ENCODE data around the gene DAPK2. TPM values are rescaled to one million over a fixed set of nuclear protein-coding genes. Genes with fewer than 3 reads are reported as not detected.

The DAPK2 gene
- polyA plus RNA-seq, 2 of the 4 experiments (the other 2 are of a cell fraction), result 3.1 to 4.8 TPM

DNA sequence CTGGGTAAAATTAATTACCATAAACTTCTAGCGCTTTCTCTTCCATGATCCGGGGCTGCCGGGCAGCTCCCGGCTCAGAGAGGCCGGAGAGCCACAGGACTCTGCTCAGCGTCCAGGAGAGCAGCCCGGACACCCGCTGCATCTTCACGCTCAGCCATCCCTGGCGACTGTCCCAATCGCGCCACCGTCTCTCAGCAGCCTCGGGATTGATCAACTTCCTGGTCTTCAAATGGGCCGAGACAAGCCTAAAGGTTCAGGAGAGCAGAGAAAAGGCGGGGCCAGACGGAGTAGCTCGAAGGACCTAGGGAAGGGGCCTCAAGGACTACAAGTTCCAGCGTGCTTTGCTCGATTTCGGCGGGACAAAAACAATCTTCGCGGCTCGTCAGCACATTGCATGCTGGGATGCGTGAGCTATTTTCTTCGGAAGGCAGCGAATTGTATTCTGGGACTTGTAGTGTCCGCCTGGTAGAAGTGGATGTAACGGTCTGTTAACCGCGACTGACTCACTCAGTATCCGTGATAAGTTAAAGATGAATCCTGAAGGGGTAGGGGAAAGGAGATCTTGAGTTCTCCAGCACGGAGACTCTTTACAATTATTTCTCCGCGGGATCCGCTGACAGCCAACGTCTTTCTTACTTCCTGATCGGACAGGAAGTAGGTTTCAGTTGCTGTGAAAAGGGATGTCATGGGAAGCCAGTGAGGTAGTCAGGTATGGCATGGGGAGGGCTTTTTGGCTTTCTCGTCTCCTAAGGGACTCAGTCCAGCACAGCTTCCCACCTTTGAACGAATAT, 47.5 kb upstream of the DAPK2 start, which contains the start of gene CIAO2A:
CIAO2A (minus strand) TSS at position 212 of the 791 bp plus-strand sequence; CDS start at position 142, 70 bp downstream.
- Histone ChIP-seq H3K4me1 (peaks cover 32% of the 10 kb centered on the region), H3K27ac (peak within 1 kb of the TSS; percentile 85 to 86), H3K4me3 (peak within 1 kb of the TSS; percentile 68), H3K9me3 (no peaks in the 10 kb centered on the region), H3K4me2 (peak within 1 kb of the TSS; percentile 89)
- DNase-seq (ENCODE audit: low read depth in 1 of 2, low spot score in 1 of 2) (peak; percentile 96 to 100), FAIRE-seq (peak; percentile 98), ATAC-seq (peak; percentile 82 to 90)
- ChIA-PET CTCF (interaction anchor here (0.7 to 4.1 kb wide), 16 partner anchors 10 to 627 kb away, joined by 3 to 27 read pairs (median 4); partner anchors contain the start of gene DAPK2), POLR2A (interaction anchor here (0.6 to 1.6 kb wide), 11 partner anchors 10 to 896 kb away, joined by 3 to 14 read pairs (median 4); partner anchors contain the start of gene TRIP4)
- 1% methylated on average over 41 of the region's 41 CpGs for WGBS (ENCODE audit: missing lambda C conversion rate)
- TF ChIP-seq, protein P1, sequence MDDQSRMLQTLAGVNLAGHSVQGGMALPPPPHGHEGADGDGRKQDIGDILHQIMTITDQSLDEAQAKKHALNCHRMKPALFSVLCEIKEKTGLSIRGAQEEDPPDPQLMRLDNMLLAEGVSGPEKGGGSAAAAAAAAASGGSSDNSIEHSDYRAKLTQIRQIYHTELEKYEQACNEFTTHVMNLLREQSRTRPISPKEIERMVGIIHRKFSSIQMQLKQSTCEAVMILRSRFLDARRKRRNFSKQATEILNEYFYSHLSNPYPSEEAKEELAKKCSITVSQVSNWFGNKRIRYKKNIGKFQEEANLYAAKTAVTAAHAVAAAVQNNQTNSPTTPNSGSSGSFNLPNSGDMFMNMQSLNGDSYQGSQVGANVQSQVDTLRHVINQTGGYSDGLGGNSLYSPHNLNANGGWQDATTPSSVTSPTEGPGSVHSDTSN (IDR thresholded peaks at IDR 0.05), result no peak
- 0 out of 2 replicates have a peak, but pooled peaks have one; percentile 49 for TF ChIP-seq HOXB5 (CRISPR knock-in tag; IDR thresholded peaks at IDR 0.05)
- TF ChIP-seq RFX5 (IDR thresholded peaks at IDR 0.05), result no peak
- TF ChIP-seq FOSL2 (IDR thresholded peaks at IDR 0.05), result no peak
- peak; percentile 25; the same call in 1 of the 2 replicates for TF ChIP-seq FOSL2 (CRISPR knock-in tag; IDR thresholded peaks at IDR 0.05)
- TF ChIP-seq, protein P2, sequence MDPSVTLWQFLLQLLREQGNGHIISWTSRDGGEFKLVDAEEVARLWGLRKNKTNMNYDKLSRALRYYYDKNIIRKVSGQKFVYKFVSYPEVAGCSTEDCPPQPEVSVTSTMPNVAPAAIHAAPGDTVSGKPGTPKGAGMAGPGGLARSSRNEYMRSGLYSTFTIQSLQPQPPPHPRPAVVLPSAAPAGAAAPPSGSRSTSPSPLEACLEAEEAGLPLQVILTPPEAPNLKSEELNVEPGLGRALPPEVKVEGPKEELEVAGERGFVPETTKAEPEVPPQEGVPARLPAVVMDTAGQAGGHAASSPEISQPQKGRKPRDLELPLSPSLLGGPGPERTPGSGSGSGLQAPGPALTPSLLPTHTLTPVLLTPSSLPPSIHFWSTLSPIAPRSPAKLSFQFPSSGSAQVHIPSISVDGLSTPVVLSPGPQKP (IDR thresholded peaks at IDR 0.05; ENCODE audit: low read depth, low read length), result no peak
- TF ChIP-seq RARB (CRISPR knock-in tag; IDR thresholded peaks at IDR 0.05), result no peak
- TF ChIP-seq NFE2L2 (conservative IDR thresholded peaks at IDR 0.05; ENCODE audit: low read length), result no peak
- no peak for TF ChIP-seq ZC3H11A (IDR thresholded peaks at IDR 0.05)
- TF ChIP-seq CHD2 (IDR thresholded peaks at IDR 0.05; ENCODE audit: low read length, partially characterized antibody), result peak; percentile 27
- no peak for TF ChIP-seq HDAC2 (IDR thresholded peaks at IDR 0.05)
- TF ChIP-seq, protein P3, sequence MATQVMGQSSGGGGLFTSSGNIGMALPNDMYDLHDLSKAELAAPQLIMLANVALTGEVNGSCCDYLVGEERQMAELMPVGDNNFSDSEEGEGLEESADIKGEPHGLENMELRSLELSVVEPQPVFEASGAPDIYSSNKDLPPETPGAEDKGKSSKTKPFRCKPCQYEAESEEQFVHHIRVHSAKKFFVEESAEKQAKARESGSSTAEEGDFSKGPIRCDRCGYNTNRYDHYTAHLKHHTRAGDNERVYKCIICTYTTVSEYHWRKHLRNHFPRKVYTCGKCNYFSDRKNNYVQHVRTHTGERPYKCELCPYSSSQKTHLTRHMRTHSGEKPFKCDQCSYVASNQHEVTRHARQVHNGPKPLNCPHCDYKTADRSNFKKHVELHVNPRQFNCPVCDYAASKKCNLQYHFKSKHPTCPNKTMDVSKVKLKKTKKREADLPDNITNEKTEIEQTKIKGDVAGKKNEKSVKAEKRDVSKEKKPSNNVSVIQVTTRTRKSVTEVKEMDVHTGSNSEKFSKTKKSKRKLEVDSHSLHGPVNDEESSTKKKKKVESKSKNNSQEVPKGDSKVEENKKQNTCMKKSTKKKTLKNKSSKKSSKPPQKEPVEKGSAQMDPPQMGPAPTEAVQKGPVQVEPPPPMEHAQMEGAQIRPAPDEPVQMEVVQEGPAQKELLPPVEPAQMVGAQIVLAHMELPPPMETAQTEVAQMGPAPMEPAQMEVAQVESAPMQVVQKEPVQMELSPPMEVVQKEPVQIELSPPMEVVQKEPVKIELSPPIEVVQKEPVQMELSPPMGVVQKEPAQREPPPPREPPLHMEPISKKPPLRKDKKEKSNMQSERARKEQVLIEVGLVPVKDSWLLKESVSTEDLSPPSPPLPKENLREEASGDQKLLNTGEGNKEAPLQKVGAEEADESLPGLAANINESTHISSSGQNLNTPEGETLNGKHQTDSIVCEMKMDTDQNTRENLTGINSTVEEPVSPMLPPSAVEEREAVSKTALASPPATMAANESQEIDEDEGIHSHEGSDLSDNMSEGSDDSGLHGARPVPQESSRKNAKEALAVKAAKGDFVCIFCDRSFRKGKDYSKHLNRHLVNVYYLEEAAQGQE (IDR thresholded peaks at IDR 0.05), result no peak
- no peak for TF ChIP-seq BHLHE40 (IDR thresholded peaks at IDR 0.05; ENCODE audit: low read depth, low read length)
- peak; percentile 82 for TF ChIP-seq POLR2A (IDR thresholded peaks at IDR 0.05; ENCODE audit: low read length)
- 0 out of 2 replicates have a peak, but pooled peaks have one; percentile 4 for TF ChIP-seq GATA3 (IDR thresholded peaks at IDR 0.05; ENCODE audit: borderline replicate concordance)
- TF ChIP-seq, protein P4, sequence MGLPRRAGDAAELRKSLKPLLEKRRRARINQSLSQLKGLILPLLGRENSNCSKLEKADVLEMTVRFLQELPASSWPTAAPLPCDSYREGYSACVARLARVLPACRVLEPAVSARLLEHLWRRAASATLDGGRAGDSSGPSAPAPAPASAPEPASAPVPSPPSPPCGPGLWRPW (IDR thresholded peaks at IDR 0.05), result no peak
- TF ChIP-seq EP300 (IDR thresholded peaks at IDR 0.05), result no peak
- no peak for TF ChIP-seq HOXB13 (CRISPR knock-in tag; IDR thresholded peaks at IDR 0.05; ENCODE audit: low read depth)
- TF ChIP-seq CEBPB (IDR thresholded peaks at IDR 0.05), result no peak; a peak in 1 of 4 replicates
- TF ChIP-seq, protein P5, sequence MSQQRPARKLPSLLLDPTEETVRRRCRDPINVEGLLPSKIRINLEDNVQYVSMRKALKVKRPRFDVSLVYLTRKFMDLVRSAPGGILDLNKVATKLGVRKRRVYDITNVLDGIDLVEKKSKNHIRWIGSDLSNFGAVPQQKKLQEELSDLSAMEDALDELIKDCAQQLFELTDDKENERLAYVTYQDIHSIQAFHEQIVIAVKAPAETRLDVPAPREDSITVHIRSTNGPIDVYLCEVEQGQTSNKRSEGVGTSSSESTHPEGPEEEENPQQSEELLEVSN (IDR thresholded peaks at IDR 0.05; ENCODE audit: borderline replicate concordance, low read depth), result peak; percentile 61
- TF ChIP-seq ESRRA (IDR thresholded peaks at IDR 0.05; ENCODE audit: borderline replicate concordance, low read length), result no peak
- TF ChIP-seq ZNF302 (CRISPR knock-in tag; IDR thresholded peaks at IDR 0.05), result no peak
- TF ChIP-seq FOSB (CRISPR knock-in tag; IDR thresholded peaks at IDR 0.05), result no peak
- no peak for TF ChIP-seq EHF (CRISPR knock-in tag; IDR thresholded peaks at IDR 0.05)
- no peak for TF ChIP-seq KDM5A (IDR thresholded peaks at IDR 0.05)
- TF ChIP-seq RNF2 (IDR thresholded peaks at IDR 0.05; ENCODE audit: borderline replicate concordance, low read depth), result no peak
- TF ChIP-seq, protein P6, sequence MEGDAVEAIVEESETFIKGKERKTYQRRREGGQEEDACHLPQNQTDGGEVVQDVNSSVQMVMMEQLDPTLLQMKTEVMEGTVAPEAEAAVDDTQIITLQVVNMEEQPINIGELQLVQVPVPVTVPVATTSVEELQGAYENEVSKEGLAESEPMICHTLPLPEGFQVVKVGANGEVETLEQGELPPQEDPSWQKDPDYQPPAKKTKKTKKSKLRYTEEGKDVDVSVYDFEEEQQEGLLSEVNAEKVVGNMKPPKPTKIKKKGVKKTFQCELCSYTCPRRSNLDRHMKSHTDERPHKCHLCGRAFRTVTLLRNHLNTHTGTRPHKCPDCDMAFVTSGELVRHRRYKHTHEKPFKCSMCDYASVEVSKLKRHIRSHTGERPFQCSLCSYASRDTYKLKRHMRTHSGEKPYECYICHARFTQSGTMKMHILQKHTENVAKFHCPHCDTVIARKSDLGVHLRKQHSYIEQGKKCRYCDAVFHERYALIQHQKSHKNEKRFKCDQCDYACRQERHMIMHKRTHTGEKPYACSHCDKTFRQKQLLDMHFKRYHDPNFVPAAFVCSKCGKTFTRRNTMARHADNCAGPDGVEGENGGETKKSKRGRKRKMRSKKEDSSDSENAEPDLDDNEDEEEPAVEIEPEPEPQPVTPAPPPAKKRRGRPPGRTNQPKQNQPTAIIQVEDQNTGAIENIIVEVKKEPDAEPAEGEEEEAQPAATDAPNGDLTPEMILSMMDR (IDR thresholded peaks at IDR 0.05), result no peak
- no peak for TF ChIP-seq RCOR1 (IDR thresholded peaks at IDR 0.05; ENCODE audit: low read depth, low read length)
- TF ChIP-seq MAFK (IDR thresholded peaks at IDR 0.05; ENCODE audit: partially characterized antibody), result peak; percentile 90
- no peak for TF ChIP-seq EHMT2 (IDR thresholded peaks at IDR 0.05; ENCODE audit: low read depth)
- TF ChIP-seq RAD21 (conservative IDR thresholded peaks at IDR 0.05 in 1 of 2, IDR thresholded peaks at IDR 0.05 in 1 of 2), result no peak
- TF ChIP-seq CHD4 (IDR thresholded peaks at IDR 0.05; ENCODE audit: borderline replicate concordance), result no peak
- peak; percentile 49 to 69 for TF ChIP-seq JUN (IDR thresholded peaks at IDR 0.05)

Measured in A549 (cell line).